SH-SY5Y (cell line): ENCODE data around the gene LRRC4C.

Experiments
- GATA2 ChIP-seq: IDR thresholded peaks from 2 replicates; pipeline ENCODE4 v1.6.1; 2011; ENCODE audit warnings: mild to moderate bottlenecking, low read depth, low read length
- GATA3 ChIP-seq: IDR thresholded peaks from 2 replicates; pipeline ENCODE4 v1.6.1; 2011; ENCODE audit warnings: low read depth, mild to moderate bottlenecking, low read length, moderate library complexity

- TF ChIP-seq GATA3 (no peak), GATA2 (no peak)
Measured at GRCh38 chr11:41039592-41039991, 419.9 kb downstream of the LRRC4C start.
